ENCODE data around the gene GMDS.
A peak's percentile ranks its signal among the peaks of the same experiment; 100 is the strongest.

The GMDS gene

GRCh38 chr6:2026133-2026532, 219.3 kb downstream of the GMDS start:
- TF ChIP-seq SNAI2 (CRISPR knock-in tag; IDR thresholded peaks at IDR 0.05), result no peak
- no peak for TF ChIP-seq ESRRG (CRISPR knock-in tag; IDR thresholded peaks at IDR 0.05)
- TF ChIP-seq ZFP30 (CRISPR knock-in tag; IDR thresholded peaks at IDR 0.05), result no peak
- no peak for TF ChIP-seq CSDC2 (CRISPR knock-in tag; IDR thresholded peaks at IDR 0.05)
- no peak for TF ChIP-seq BACH2 (CRISPR knock-in tag; IDR thresholded peaks at IDR 0.05; ENCODE audit: borderline replicate concordance)
- TF ChIP-seq, protein P1, sequence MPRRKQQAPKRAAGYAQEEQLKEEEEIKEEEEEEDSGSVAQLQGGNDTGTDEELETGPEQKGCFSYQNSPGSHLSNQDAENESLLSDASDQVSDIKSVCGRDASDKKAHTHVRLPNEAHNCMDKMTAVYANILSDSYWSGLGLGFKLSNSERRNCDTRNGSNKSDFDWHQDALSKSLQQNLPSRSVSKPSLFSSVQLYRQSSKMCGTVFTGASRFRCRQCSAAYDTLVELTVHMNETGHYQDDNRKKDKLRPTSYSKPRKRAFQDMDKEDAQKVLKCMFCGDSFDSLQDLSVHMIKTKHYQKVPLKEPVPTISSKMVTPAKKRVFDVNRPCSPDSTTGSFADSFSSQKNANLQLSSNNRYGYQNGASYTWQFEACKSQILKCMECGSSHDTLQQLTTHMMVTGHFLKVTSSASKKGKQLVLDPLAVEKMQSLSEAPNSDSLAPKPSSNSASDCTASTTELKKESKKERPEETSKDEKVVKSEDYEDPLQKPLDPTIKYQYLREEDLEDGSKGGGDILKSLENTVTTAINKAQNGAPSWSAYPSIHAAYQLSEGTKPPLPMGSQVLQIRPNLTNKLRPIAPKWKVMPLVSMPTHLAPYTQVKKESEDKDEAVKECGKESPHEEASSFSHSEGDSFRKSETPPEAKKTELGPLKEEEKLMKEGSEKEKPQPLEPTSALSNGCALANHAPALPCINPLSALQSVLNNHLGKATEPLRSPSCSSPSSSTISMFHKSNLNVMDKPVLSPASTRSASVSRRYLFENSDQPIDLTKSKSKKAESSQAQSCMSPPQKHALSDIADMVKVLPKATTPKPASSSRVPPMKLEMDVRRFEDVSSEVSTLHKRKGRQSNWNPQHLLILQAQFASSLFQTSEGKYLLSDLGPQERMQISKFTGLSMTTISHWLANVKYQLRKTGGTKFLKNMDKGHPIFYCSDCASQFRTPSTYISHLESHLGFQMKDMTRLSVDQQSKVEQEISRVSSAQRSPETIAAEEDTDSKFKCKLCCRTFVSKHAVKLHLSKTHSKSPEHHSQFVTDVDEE (CRISPR knock-in tag; IDR thresholded peaks at IDR 0.05), result no peak
- no peak for TF ChIP-seq OSR1 (CRISPR knock-in tag; IDR thresholded peaks at IDR 0.05)
- no peak for TF ChIP-seq GLIS3 (CRISPR knock-in tag; IDR thresholded peaks at IDR 0.05)
- no peak for TF ChIP-seq ARNTL (CRISPR knock-in tag; IDR thresholded peaks at IDR 0.05; ENCODE audit: borderline replicate concordance, low read depth)
- no peak for ATAC-seq

DNA sequence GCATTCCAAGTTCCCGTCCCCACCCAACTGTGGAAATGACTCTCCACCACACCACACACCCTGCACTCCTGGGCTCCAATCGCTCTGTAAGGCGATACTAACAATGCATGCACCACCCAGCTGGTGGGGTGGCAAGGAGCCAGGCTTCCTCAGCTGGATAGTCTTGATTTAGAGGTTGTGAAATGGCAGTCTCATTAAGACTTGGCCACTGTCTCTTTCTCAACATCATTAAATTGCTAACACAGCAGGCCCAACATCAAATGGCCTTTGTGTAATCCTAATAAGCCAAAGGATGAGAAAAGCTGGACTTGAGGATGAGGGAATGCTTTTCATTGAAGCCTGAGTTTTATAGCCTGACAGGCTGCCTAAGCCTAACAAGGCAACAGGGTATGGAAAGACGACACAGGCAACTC, 223.7 kb downstream of the GMDS start:
- ATAC-seq, result peak; percentile 64

DNA sequence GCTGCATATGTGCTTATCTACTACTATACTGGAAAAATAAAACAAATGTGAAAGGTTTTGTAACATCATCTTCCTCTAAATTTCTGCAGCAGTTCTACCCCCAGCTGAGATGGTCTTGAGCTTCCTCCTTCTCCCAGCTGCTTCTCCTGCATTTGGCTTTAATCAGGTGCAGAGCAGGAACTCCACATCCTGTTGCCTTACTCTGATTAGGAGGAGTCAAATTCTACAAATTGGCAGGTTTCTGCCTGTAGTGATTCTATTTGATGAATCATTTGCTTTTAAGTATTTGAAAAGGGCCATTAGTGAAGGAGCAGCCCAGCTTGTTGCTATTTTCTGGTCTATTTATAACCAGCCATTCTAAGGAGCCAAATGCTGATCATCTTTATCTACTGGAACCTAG, 224.5 kb downstream of the GMDS start:
- ATAC-seq, result peak; percentile 96
- TF ChIP-seq ISL1 (CRISPR knock-in tag; IDR thresholded peaks at IDR 0.05) (peak; percentile 72), TOX (CRISPR knock-in tag; IDR thresholded peaks at IDR 0.05; ENCODE audit: borderline replicate concordance) (no peak)

More for the DNA sequence above, 223.7 kb downstream of the GMDS start:
- TF ChIP-seq ISL1 (CRISPR knock-in tag; IDR thresholded peaks at IDR 0.05), result no peak
- TF ChIP-seq CSRNP3 (CRISPR knock-in tag; IDR thresholded peaks at IDR 0.05), result no peak
- TF ChIP-seq GLIS3 (CRISPR knock-in tag; IDR thresholded peaks at IDR 0.05), result no peak
- no peak for TF ChIP-seq ZNF8 (CRISPR knock-in tag; IDR thresholded peaks at IDR 0.05)
- no peak for TF ChIP-seq ZNF70 (CRISPR knock-in tag; IDR thresholded peaks at IDR 0.05)
- TF ChIP-seq OSR1 (CRISPR knock-in tag; IDR thresholded peaks at IDR 0.05), result no peak
- no peak for TF ChIP-seq PPARA (CRISPR knock-in tag; IDR thresholded peaks at IDR 0.05; ENCODE audit: borderline replicate concordance)
- TF ChIP-seq SNAI2 (CRISPR knock-in tag; IDR thresholded peaks at IDR 0.05), result no peak
- TF ChIP-seq, protein P2, sequence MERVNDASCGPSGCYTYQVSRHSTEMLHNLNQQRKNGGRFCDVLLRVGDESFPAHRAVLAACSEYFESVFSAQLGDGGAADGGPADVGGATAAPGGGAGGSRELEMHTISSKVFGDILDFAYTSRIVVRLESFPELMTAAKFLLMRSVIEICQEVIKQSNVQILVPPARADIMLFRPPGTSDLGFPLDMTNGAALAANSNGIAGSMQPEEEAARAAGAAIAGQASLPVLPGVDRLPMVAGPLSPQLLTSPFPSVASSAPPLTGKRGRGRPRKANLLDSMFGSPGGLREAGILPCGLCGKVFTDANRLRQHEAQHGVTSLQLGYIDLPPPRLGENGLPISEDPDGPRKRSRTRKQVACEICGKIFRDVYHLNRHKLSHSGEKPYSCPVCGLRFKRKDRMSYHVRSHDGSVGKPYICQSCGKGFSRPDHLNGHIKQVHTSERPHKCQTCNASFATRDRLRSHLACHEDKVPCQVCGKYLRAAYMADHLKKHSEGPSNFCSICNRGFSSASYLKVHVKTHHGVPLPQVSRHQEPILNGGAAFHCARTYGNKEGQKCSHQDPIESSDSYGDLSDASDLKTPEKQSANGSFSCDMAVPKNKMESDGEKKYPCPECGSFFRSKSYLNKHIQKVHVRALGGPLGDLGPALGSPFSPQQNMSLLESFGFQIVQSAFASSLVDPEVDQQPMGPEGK (CRISPR knock-in tag; IDR thresholded peaks at IDR 0.05; ENCODE audit: borderline replicate concordance), result no peak
- no peak for TF ChIP-seq BACH2 (CRISPR knock-in tag; IDR thresholded peaks at IDR 0.05; ENCODE audit: borderline replicate concordance)
- no peak for TF ChIP-seq ESRRG (CRISPR knock-in tag; IDR thresholded peaks at IDR 0.05)
- TF ChIP-seq, protein P3, sequence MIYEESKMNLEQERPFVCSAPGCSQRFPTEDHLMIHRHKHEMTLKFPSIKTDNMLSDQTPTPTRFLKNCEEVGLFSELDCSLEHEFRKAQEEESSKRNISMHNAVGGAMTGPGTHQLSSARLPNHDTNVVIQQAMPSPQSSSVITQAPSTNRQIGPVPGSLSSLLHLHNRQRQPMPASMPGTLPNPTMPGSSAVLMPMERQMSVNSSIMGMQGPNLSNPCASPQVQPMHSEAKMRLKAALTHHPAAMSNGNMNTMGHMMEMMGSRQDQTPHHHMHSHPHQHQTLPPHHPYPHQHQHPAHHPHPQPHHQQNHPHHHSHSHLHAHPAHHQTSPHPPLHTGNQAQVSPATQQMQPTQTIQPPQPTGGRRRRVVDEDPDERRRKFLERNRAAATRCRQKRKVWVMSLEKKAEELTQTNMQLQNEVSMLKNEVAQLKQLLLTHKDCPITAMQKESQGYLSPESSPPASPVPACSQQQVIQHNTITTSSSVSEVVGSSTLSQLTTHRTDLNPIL (CRISPR knock-in tag; IDR thresholded peaks at IDR 0.05; ENCODE audit: low read depth), result no peak

DNA sequence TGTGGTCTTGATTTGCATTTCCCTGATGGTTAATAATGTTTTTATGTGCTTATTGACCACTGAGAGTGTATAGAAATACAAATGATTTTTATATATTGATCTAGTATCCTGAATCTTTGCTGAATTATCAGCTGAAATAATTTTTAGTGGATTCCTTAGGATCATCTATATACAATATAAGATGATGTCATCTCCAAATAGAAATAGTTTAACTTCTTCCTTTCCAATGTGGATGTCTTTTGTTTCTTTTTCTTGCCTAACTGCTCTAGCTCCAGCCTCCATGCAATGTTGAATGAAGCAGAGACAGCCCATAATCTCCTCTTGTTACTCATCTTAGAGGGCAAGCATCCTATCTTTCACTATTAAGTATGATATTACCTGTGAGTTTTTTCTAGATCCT, 226.4 kb downstream of the GMDS start:
- ATAC-seq, result no peak
- TF ChIP-seq ZC3H10 (CRISPR knock-in tag; IDR thresholded peaks at IDR 0.05) (no peak), CSDC2 (CRISPR knock-in tag; IDR thresholded peaks at IDR 0.05) (no peak), CSRNP3 (CRISPR knock-in tag; IDR thresholded peaks at IDR 0.05) (no peak)

Measured in SK-N-SH treated with all-trans-retinoic acid at 6 μM for 48 hours (cell line).